Loucy (cell line): Measurements from ENCODE around the gene REC8.

ENCODE experiments used
- H2AFZ ChIP-seq: fragments of 200-600 bp; sonication (generic); 2 replicates; pipeline ENCODE4 v1.6.0; 2016; ENCODE audit warnings: antibody characterized with exemption, mild to moderate bottlenecking, low read length, moderate library complexity
- H3F3A ChIP-seq: fragments of 200-600 bp; 2 replicates; pipeline ENCODE4 v1.6.0; 2016; ENCODE audit warnings: antibody characterized with exemption, low read depth, mild to moderate bottlenecking
- H3K27me3 ChIP-seq: fragments of 200-600 bp; sonication (generic); 2 replicates; pipeline ENCODE4 v1.6.1; 2014; ENCODE audit warnings: low read length, mild to moderate bottlenecking; ENCODE audit not compliant: insufficient read depth, poor library complexity, severe bottlenecking
- H3K36me3 ChIP-seq: fragments of 200-600 bp; sonication (generic); 2 replicates; pipeline ENCODE4 v1.6.1; 2016; ENCODE audit warnings: low read length; ENCODE audit not compliant: insufficient read depth
- H3K4me1 ChIP-seq: fragments of 200-600 bp; sonication (generic); 2 replicates; pipeline ENCODE4 v1.5.1; 2014; ENCODE audit warnings: low read length, mild to moderate bottlenecking; ENCODE audit not compliant: insufficient read depth, poor library complexity, severe bottlenecking
- H3K4me2 ChIP-seq: fragments of 200-600 bp; sonication (generic); 2 replicates; pipeline ENCODE4 v1.6.0; 2014; ENCODE audit warnings: antibody characterized with exemption, low read length, low read depth, mild to moderate bottlenecking; ENCODE audit not compliant: poor library complexity, severe bottlenecking
- H3K4me3 ChIP-seq: fragments of 200-600 bp; sonication (generic); 2 replicates; pipeline ENCODE4 v1.5.1; 2014; ENCODE audit warnings: low read length, mild to moderate bottlenecking, mixed read lengths; ENCODE audit not compliant: poor library complexity, severe bottlenecking
- H3K79me2 ChIP-seq: fragments of 200-600 bp; sonication (generic); 2 replicates; pipeline ENCODE4 v1.6.1; 2014; ENCODE audit warnings: low read length; ENCODE audit not compliant: insufficient read depth
- H3K9ac ChIP-seq: fragments of 200-600 bp; sonication (generic); 2 replicates; pipeline ENCODE4 v1.6.0; 2014; ENCODE audit warnings: mild to moderate bottlenecking, low read depth, low read length, moderate library complexity; ENCODE audit not compliant: poor library complexity, severe bottlenecking
- H3K9me2 ChIP-seq: fragments of 200-600 bp; sonication (generic); replicated peaks from 2 replicates; pipeline ENCODE4 v1.6.1; 2016; ENCODE audit warnings: low read depth, low read length, mixed read lengths
- H3K9me3 ChIP-seq: fragments of 200-600 bp; sonication (generic); 2 replicates; pipeline ENCODE4 v1.6.1; 2014; ENCODE audit warnings: mild to moderate bottlenecking, antibody characterized with exemption, low read length, low read depth; ENCODE audit not compliant: insufficient read depth
- H4K20me1 ChIP-seq: fragments of 200-600 bp; sonication (generic); 2 replicates; pipeline ENCODE4 v1.6.0; 2014; ENCODE audit warnings: antibody characterized with exemption, low read length, mild to moderate bottlenecking; ENCODE audit not compliant: insufficient read depth, poor library complexity, severe bottlenecking
- CTCF ChIP-seq: fragments of 200-600 bp; sonication (generic); conservative IDR thresholded peaks from 2 replicates; pipeline ENCODE4 v1.5.1; 2014; ENCODE audit warnings: mild to moderate bottlenecking, antibody characterized with exemption, low read length
- EZH2phosphoT487 ChIP-seq: fragments of 200-600 bp; IDR thresholded peaks from 2 replicates; pipeline ENCODE4 v1.6.1; 2018; ENCODE audit warnings: antibody characterized with exemption, mild to moderate bottlenecking, moderate library complexity, borderline replicate concordance

The REC8 gene

DNA sequence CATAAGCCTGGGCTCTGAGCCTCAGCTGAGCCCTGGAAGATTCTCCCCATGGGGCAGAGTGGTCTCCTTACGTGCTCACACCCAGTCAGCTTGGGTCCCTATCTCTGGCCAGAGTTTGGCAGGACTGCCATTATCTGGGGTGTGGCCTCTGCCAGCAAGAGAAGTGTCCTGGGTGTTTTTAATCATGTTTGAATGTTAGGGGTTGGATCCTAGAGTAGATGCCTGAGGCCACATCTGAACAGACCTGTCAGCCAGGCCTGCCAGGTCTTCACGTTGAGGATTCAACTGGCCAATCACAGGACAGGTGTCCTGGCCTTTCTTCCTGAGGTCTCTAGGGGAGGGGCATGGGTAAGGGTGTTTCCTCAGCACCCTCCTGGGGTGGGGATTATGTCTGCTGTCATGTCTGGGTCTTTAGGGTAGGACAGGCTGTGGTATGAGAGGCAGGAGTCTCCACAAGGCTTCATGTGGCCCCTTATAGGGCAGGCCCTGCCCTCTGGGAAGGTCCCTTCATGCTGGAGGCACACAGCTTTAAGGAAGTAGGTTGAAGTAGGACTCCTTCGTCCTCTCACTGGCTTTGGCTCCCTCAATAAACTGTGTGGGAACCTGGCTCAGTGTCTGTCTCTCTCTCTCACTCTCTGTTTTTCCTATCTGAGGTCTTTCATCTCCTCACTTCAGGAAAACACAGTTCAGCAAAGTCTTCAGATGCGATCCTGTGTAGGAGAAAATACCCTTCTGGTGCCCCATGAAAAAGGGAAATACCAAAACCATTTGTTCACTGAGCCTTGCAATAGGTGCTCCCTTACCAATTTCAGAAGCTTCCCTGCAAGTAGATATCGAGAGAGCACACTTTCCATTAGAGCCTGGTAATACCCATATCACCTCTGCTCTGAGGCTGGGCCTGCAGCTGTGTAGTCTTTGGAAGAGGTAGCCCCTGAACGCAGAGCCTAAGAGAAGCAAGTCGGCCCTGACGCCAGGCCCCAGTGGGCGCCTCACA lies 48.2 kb upstream of the REC8 start:
- no peak overlapping the region for H3K4me3 ChIP-seq
- no peak overlapping the region for H3K4me2 ChIP-seq
- peaks cover 33% of the 10 kb centered on the region for H3K36me3 ChIP-seq

GRCh38 chr14:24126939-24127338 lies 44.9 kb upstream of the REC8 start:
- peaks cover 8% of the 10 kb centered on the region for H3K4me1 ChIP-seq
- no peaks in the 10 kb centered on the region for H3K9me3 ChIP-seq
- no peaks in the 10 kb centered on the region for H3F3A ChIP-seq
- TF ChIP-seq CTCF (no peak), EZH2phosphoT487 (no peak)
- no peak overlapping the region for H3K4me3 ChIP-seq
- H3K9ac ChIP-seq = no peak overlapping the region
- no peak overlapping the region for H3K4me2 ChIP-seq
- H4K20me1 ChIP-seq = no peaks in the 10 kb centered on the region
- H3K79me2 ChIP-seq = no peaks in the 10 kb centered on the region
- no peaks in the 10 kb centered on the region for H3K9me2 ChIP-seq
- no peaks in the 10 kb centered on the region for H3K27me3 ChIP-seq
- H2AFZ ChIP-seq = no peak overlapping the region
- H3K36me3 ChIP-seq = peaks cover 7% of the 10 kb centered on the region; the same call in 1 of the 2 replicates

More for the DNA sequence above, 48.2 kb upstream of the REC8 start:
- no peak for TF ChIP-seq EZH2phosphoT487
- no peak for TF ChIP-seq CTCF
- H3K27me3 ChIP-seq = no peaks in the 10 kb centered on the region
- H4K20me1 ChIP-seq = no peaks in the 10 kb centered on the region
- H3K9ac ChIP-seq = no peak overlapping the region
- H3F3A ChIP-seq = no peaks in the 10 kb centered on the region
- H3K9me3 ChIP-seq = no peaks in the 10 kb centered on the region
- H3K9me2 ChIP-seq = no peaks in the 10 kb centered on the region
- H3K79me2 ChIP-seq = no peaks in the 10 kb centered on the region
- H2AFZ ChIP-seq = no peak overlapping the region
- H3K4me1 ChIP-seq = no peaks in the 10 kb centered on the region

DNA sequence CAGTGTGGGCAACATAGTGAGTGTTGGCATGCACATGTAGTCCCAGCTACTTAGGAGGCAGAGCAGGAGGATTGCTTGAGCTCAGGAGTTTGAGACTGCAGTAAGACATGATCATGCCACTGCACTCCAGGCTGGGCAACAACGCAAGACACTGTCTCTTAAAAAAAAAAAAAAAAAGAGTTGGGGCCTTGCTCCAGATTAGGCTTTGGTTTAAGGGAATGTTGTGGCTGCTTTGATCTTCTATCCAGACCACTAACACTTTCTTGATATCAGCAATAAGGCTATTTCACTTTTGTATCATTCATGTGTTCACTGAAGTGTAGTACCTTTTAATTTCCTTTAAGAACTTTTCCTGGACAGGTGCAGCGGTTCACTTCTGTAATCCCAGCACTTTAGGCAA lies 44.2 kb upstream of the REC8 start:
- Histone ChIP-seq H3K36me3 (peaks cover 4% of the 10 kb centered on the region; the same call in 1 of the 2 replicates), H3K9me3 (no peaks in the 10 kb centered on the region), H2AFZ (no peak overlapping the region), H3K9ac (no peak overlapping the region), H3K27me3 (no peaks in the 10 kb centered on the region), H3K79me2 (no peaks in the 10 kb centered on the region), H3F3A (no peaks in the 10 kb centered on the region), H3K9me2 (no peaks in the 10 kb centered on the region), H3K4me3 (no peak overlapping the region), H3K4me1 (peaks cover 14% of the 10 kb centered on the region), H3K4me2 (no peak overlapping the region), H4K20me1 (no peaks in the 10 kb centered on the region)
- TF ChIP-seq EZH2phosphoT487 = no peak
- TF ChIP-seq CTCF = no peak
